ENCODE measurements around the gene AK2. TPM values are rescaled to one million over a fixed set of nuclear protein-coding genes. Genes with fewer than 3 reads are reported as not detected.

AK2 gene
- total RNA-seq, 1 experiment from 2014 or later: 159 TPM

DNA sequence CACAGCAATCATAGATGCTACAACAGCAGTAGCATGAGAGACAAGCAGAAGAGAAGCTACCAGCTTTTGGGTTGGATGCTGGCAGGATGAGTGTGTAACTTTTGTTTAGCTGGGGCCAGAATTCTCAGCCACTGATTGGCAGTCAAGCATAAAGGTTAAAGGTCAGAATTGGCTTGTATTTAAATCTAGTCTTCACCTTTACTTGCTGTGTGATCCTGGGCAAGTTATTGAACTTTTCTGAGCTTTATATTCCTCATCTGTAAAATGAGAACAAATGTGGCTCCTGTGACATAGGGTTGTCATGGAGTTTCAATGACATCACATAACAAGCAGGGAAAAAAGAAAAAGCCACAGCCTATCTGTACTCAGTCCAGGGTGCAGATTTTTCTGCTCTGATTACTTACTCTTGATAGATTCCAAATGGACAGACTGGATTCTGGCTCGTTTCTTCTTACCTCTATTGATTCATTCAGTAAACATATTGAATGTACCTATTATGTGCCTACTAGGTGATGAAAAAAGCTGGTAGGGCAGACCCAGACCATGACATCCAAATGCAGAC lies 41.4 kb upstream of the AK2 start:
- Histone ChIP-seq H3K23ac (ENCODE audit: insufficient read length, low read depth, low read length) (no peak overlapping the region), H2BK12ac (ENCODE audit: insufficient read length, low read depth, low read length) (no peak overlapping the region), H3K4me2 (ENCODE audit: insufficient read depth, insufficient read length, low read length) (no peak overlapping the region), H3K4ac (ENCODE audit: low read depth, low read length) (no peak overlapping the region), H3T11ph (ENCODE audit: low read length) (no peak overlapping the region), H2BK5ac (ENCODE audit: insufficient read length, low read length) (no peak overlapping the region), H4K5ac (ENCODE audit: insufficient read length, low read depth, low read length) (no peak overlapping the region), H3K79me1 (ENCODE audit: insufficient read depth, low read depth, low read length, poor library complexity, severe bottlenecking) (no peaks in the 10 kb centered on the region), H3K4me1 (ENCODE audit: insufficient read depth, low read length) (0 out of 2 replicates have a peak, but pooled peaks cover 2% of the 10 kb centered on the region), H2AK5ac (ENCODE audit: insufficient read length, low read length) (no peak overlapping the region), H3K14ac (ENCODE audit: insufficient read depth, low read length) (no peak overlapping the region), H3K27me3 (ENCODE audit: insufficient read depth, low read length) (peaks cover 17% of the 10 kb centered on the region), H2BK15ac (ENCODE audit: low read depth, low read length) (no peak overlapping the region), H3K23me2 (ENCODE audit: insufficient read length, low read depth, low read length, poor library complexity, severe bottlenecking) (peaks cover 9% of the 10 kb centered on the region), H4K91ac (ENCODE audit: insufficient read length, low read depth, low read length) (no peak overlapping the region), H3K9me3 (ENCODE audit: control insufficient read depth, low read depth, low read length) (no peaks in the 10 kb centered on the region), H3K56ac (ENCODE audit: insufficient read length, low read depth, low read length) (no peak overlapping the region), H3K27ac (ENCODE audit: insufficient read length, low read depth, low read length) (no peak overlapping the region), H2BK120ac (ENCODE audit: low read depth, low read length, poor library complexity, severe bottlenecking) (no peak overlapping the region), H2AFZ (ENCODE audit: low read length) (no peak overlapping the region), H4K20me1 (ENCODE audit: control insufficient read depth, insufficient read depth, insufficient read length) (no peaks in the 10 kb centered on the region), H2BK20ac (ENCODE audit: low read depth, low read length, poor library complexity, severe bottlenecking) (no peak overlapping the region), H3K9ac (ENCODE audit: extremely low read depth, insufficient read length, low read length) (no peak overlapping the region), H3K79me2 (ENCODE audit: insufficient read depth, low read length) (no peaks in the 10 kb centered on the region), H3K18ac (ENCODE audit: insufficient read length, low read depth, low read length) (no peak overlapping the region), H4K8ac (replicated peaks; ENCODE audit: insufficient read length, low read depth, low read length) (no peak overlapping the region)
- Mint-ChIP-seq H3K27me3 (ENCODE audit: low read depth) (peaks cover 30% of the 10 kb centered on the region), H3K36me3 (ENCODE audit: insufficient read depth in 1 of 3, low read depth in 3 of 3) (no peaks in the 10 kb centered on the region; a peak in 1 of 7 replicates), H3K9me3 (no peaks in the 10 kb centered on the region), H3K27ac (no peak overlapping the region), H3K4me1 (peaks cover 14 to 15% of the 10 kb centered on the region in 2 experiments), H3K4me3 (no peak overlapping the region)
- DNase-seq: no peak
- no CpG with 5 or more reads among the region's 1 CpG for WGBS (ENCODE audit: extremely low coverage, insufficient read length, low lambda C conversion rate)
- TF ChIP-seq, protein P1, sequence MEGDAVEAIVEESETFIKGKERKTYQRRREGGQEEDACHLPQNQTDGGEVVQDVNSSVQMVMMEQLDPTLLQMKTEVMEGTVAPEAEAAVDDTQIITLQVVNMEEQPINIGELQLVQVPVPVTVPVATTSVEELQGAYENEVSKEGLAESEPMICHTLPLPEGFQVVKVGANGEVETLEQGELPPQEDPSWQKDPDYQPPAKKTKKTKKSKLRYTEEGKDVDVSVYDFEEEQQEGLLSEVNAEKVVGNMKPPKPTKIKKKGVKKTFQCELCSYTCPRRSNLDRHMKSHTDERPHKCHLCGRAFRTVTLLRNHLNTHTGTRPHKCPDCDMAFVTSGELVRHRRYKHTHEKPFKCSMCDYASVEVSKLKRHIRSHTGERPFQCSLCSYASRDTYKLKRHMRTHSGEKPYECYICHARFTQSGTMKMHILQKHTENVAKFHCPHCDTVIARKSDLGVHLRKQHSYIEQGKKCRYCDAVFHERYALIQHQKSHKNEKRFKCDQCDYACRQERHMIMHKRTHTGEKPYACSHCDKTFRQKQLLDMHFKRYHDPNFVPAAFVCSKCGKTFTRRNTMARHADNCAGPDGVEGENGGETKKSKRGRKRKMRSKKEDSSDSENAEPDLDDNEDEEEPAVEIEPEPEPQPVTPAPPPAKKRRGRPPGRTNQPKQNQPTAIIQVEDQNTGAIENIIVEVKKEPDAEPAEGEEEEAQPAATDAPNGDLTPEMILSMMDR (conservative IDR thresholded peaks at IDR 0.05): no peak
